ENCODE measurements around the gene CMBL.
A peak's percentile ranks its signal among the peaks of the same experiment; 100 is the strongest.
"Not testable (repeated sequence)": the region's sequence is repeated elsewhere in the genome, so short reads cannot be mapped to it uniquely, and the experiment has no call there.

The CMBL gene

DNA sequence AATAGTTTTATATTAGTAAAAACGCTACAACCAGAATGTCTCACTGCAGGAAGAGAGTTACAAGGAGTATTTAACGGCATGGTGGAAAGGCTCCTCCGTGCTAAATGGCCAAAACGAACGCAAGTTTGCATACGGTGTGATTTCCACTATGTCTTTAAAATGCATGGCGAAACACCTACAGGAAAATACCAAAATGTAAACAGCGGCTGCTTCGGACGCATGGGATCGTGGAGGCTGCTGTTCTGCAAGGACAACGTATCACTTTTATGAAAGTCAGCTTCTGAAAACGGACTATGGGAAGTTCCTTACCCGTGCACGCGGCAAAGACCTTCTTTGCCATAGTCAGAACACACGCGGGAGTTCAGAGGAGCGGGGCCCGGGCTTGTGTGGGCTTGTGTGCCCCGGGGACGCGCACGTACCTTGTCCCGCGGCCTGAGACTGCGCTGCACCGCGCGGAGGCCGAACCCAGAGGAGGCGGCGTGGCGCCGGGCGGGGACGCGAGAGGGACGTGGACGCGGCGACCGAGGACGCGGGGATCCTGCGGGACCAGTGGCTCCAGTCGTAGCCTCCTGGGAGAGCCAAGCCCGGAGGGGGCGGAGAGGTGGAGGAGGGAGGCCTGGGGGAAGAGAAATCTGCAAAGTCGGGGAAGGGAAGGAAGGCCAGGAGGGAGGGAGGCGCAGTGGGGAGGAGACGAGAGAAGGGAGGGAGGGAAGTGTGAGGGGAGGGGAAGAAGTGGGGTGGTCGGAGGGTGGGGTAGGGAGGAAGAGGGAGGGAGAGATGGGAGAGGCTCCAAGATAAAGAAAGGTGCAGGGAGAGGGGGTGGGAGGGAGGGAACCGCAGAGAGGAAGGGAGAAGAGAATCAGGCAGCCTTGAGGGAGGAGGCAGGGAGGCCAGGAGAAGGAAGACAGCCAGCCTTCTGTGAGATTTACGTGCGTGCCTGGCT lies at the start of gene CMBL:
Gene CMBL (minus strand): TSS at position 697 of the 943 bp plus-strand sequence. CDS start 17,140 bp downstream, outside the sequence.
- Mint-ChIP-seq H3K27me3 (peaks cover 27% of the 10 kb centered on the region), H3K27ac (peak within 1 kb of the TSS; percentile 78), H3K9me3 (no peaks in the 10 kb centered on the region), H3K4me3 (peak within 1 kb of the TSS; percentile 88), H3K36me3 (ENCODE audit: low read depth) (no peaks in the 10 kb centered on the region), H3K4me1 (ENCODE audit: low read depth) (peaks cover 25% of the 10 kb centered on the region)
- intact Hi-C loops (cut with micrococcal nuclease) = no loop called here

DNA sequence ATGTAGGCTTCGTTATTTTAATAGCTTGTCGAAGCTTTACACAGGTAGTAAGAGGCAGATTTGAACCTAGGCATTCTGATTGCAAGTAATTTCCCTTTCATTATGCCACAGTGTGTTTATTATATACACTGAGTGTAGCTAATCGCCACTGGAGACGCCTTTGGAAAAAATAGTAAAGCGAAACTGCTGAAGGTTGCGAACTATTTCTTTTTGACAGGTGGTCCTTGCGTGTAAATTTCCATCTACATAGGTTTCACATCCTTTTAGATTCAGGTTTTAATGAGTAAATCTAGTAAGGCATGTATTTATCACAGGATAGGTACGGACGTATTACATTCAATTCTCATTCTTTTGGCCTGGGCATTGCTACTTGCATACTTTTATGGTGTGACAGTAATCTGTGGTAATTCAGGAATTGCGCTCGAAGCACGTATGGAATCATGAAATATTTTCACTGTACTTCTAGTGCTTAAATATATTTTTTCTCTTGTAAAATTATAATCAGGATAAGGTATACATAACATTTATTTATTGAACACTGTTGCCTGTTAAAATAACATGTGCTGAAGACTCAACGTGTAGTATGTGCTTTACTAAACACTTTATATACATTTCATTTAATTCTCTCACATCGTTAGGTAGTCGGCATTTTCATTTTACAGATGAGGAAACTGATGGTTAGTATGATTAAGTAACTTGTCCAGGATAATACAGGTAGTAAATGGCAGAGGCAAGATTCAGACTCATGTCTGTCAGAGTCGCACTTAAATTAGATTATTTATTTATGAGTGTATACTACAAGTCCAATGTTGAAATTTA lies 47.6 kb upstream of the CMBL start:
- H3K27ac Mint-ChIP-seq = peak overlapping the region; percentile 98
- H3K4me3 Mint-ChIP-seq = peak overlapping the region; percentile 100
- H3K9me3 Mint-ChIP-seq = no peaks in the 10 kb centered on the region
- intact Hi-C loops (cut with micrococcal nuclease) = loop anchor here (5.0 kb wide), 1 partner anchor 103 kb away; the partner anchor contains the start of gene CCT5
- H3K36me3 Mint-ChIP-seq (ENCODE audit: low read depth) = peaks cover 14% of the 10 kb centered on the region
- peaks cover 20% of the 10 kb centered on the region for H3K4me1 Mint-ChIP-seq (ENCODE audit: low read depth)
- H3K27me3 Mint-ChIP-seq = no peaks in the 10 kb centered on the region

DNA sequence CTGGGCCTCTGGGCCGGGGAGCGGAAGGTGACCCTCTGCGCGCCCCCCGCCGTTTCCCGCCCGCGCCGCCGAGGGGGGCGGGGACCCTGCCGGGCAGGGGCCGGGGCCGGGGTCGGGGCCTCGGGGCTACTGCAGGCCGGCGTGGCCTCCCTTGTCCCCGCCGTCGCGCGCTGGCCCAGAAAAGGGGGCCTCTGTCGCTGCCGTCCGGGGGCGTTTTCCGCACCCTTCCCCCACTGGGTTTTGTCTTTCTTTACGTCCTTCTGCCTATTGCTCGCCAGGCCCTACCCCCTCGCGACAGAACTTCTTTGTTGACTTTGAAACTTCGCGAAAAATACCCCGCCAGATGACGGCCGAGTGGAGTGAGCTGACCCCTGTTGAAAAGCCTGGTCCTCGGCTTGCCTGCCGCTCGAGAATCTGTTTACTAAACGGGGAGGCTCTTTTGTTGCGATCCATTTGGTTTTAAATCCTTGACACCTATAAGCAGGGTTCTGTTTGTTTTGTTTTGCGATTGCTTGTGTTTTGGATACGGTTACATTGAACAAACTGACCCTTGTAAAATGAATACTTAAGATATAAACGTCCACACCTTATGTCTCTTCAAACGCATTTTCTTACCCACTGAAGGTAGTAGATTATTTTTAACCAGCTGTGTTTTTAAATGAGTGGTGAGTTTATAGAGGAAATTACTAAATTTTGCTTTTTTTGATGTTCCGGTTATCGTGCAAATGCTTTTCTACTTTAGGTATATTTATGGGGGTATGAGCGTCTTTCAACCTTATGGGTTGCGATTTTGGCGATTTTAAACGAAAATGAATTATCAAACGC lies 46.6 kb upstream of the CMBL start:
- peaks cover 17% of the 10 kb centered on the region for H3K4me1 Mint-ChIP-seq (ENCODE audit: low read depth)
- no peaks in the 10 kb centered on the region for H3K27me3 Mint-ChIP-seq
- peak overlapping the region; percentile 98 for H3K27ac Mint-ChIP-seq
- H3K36me3 Mint-ChIP-seq (ENCODE audit: low read depth) = peaks cover 14% of the 10 kb centered on the region
- intact Hi-C loops (cut with micrococcal nuclease) = no loop called here
- peak overlapping the region; percentile 100 for H3K4me3 Mint-ChIP-seq
- H3K9me3 Mint-ChIP-seq = no peaks in the 10 kb centered on the region

DNA sequence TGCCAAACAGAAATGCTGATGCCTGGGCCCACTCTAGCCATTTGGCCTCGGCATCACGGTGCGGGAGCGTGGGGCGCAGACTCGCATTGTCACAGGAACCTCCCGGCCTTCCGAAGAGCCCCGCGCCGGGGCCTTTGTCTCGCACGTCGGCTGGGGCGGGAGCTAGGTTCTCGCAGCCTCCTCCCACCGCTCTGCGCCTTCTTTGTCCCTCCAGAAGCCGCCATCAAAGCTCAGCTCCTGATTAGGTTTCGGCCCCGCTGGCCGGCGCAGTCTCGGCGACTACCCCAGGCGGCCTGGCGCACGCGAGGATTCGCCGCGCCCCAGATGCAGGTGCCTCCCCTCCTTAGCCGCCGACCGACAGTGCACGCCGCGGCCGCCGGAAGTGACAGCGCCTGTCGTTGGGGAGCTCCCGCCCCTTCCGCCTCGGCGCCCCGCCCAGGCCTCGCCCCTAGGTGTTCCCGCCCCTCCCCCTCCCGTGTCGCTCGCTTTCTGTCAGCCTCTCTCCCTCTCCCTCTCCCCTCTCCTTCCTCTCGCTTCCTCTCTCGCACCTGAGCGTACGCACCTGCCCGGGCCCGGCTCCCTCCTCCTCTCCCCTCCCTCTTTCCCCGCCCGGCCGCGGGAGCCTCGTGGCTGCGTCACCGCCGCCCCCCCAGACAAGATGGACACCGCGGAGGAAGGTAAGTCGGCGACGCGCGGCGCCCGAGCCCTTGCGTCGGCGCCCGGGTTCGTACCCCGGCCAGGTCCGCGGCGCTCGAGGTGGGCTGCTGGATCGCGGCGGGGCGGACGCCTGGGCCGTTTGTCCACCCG lies 45.7 kb upstream of the CMBL start, which contains the start of gene MARCHF6:
Gene MARCHF6 (plus strand): TSS at position 455 of the 807 bp plus-strand sequence. CDS start 204 bp downstream, at position 659.
- H3K4me3 Mint-ChIP-seq = peak within 1 kb of the TSS; percentile 100
- peaks cover 14% of the 10 kb centered on the region for H3K36me3 Mint-ChIP-seq (ENCODE audit: low read depth)
- H3K9me3 Mint-ChIP-seq = no peaks in the 10 kb centered on the region
- intact Hi-C loops (cut with micrococcal nuclease) = no loop called here
- peak within 1 kb of the TSS; percentile 98 for H3K27ac Mint-ChIP-seq
- H3K27me3 Mint-ChIP-seq = no peaks in the 10 kb centered on the region
- H3K4me1 Mint-ChIP-seq (ENCODE audit: low read depth) = peaks cover 17% of the 10 kb centered on the region

- H3K4me3 Mint-ChIP-seq = peak overlapping the region; percentile 88
- intact Hi-C loops (cut with micrococcal nuclease) = no loop called here
- peaks cover 14% of the 10 kb centered on the region for H3K36me3 Mint-ChIP-seq (ENCODE audit: low read depth)
- H3K4me1 Mint-ChIP-seq (ENCODE audit: low read depth) = peaks cover 11% of the 10 kb centered on the region
- peak overlapping the region; percentile 98 for H3K27ac Mint-ChIP-seq
- no peaks in the 10 kb centered on the region for H3K9me3 Mint-ChIP-seq
- no peaks in the 10 kb centered on the region for H3K27me3 Mint-ChIP-seq
These were observed 44.9 kb upstream of the CMBL start for GRCh38 chr5:10352430-10353240.

- H3K36me3 Mint-ChIP-seq (ENCODE audit: low read depth) = peaks cover 14% of the 10 kb centered on the region
These were observed 44.2 kb upstream of the CMBL start for GRCh38 chr5:10351919-10352318.

DNA sequence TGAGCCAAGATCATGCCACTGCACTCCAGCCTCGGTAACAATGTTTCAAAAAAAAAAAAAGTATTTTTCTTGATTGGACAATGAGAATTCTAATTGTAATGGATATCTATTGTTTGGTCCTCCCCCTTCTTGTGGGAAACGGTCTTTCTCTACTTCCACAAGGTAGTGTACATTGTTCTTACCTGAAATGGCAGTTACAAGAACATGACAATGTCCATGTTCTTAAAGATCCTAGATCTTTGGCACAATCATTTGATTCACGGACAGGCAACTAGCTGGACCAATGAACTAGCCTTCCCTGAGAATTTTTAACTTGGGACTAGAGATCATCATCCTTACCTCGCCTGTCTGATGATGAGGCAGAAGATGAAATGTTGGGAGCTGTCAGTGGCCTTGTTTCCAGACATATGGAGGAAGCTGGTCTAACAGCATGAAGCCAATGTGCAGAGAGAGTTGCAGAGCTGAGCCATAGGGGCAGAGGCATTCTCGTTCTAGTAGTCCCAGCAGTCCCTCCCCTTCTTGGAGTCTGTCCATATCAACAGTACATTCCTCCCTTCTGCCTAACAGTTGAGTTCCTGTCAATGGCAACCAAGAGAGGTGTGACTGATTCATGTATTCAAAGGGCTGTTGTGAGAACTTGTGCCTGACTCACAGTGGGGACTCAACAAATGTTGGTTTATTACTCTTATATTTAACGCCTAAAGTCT lies 43.6 kb upstream of the CMBL start:
- H3K27me3 Mint-ChIP-seq = no peaks in the 10 kb centered on the region
- intact Hi-C loops (cut with micrococcal nuclease) = no loop called here
- H3K27ac Mint-ChIP-seq = peak overlapping the region; percentile 98
- no peaks in the 10 kb centered on the region for H3K9me3 Mint-ChIP-seq
- H3K4me3 Mint-ChIP-seq = no peak overlapping the region
- H3K4me1 Mint-ChIP-seq (ENCODE audit: low read depth) = peaks cover 8% of the 10 kb centered on the region
- peaks cover 14% of the 10 kb centered on the region for H3K36me3 Mint-ChIP-seq (ENCODE audit: low read depth)

More at GRCh38 chr5:10351919-10352318, 44.2 kb upstream of the CMBL start:
- Mint-ChIP-seq H3K27me3 (no peaks in the 10 kb centered on the region), H3K4me1 (ENCODE audit: low read depth) (peaks cover 8% of the 10 kb centered on the region), H3K9me3 (no peaks in the 10 kb centered on the region), H3K4me3 (peak overlapping the region; percentile 27), H3K27ac (peak overlapping the region; percentile 98)
- intact Hi-C loops (cut with micrococcal nuclease) = no loop called here

DNA sequence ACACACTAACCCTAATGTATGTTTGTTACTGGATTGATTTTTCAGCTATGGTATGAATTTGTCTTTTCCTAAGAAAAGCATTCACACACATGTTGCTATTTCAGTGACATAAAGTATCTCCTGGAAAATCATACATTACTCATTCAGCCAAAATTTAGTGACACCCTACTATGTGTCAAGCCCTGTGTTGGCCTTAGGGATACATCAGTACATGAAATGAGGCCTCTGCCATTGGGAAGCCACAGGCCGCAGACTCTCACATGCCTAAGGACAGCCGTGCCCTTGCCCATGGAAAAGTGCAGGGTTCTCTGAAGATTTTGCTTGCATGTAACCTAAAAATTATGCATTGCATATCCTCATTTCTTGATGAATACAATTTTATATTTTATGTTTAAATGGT lies 40.6 kb upstream of the CMBL start:
- Mint-ChIP-seq H3K4me1 (ENCODE audit: low read depth) (peaks cover 8% of the 10 kb centered on the region), H3K9me3 (no peaks in the 10 kb centered on the region), H3K27me3 (no peaks in the 10 kb centered on the region), H3K36me3 (ENCODE audit: low read depth) (peaks cover 2% of the 10 kb centered on the region), H3K27ac (no peak overlapping the region), H3K4me3 (no peak overlapping the region)
- intact Hi-C loops (cut with micrococcal nuclease) = no loop called here

DNA sequence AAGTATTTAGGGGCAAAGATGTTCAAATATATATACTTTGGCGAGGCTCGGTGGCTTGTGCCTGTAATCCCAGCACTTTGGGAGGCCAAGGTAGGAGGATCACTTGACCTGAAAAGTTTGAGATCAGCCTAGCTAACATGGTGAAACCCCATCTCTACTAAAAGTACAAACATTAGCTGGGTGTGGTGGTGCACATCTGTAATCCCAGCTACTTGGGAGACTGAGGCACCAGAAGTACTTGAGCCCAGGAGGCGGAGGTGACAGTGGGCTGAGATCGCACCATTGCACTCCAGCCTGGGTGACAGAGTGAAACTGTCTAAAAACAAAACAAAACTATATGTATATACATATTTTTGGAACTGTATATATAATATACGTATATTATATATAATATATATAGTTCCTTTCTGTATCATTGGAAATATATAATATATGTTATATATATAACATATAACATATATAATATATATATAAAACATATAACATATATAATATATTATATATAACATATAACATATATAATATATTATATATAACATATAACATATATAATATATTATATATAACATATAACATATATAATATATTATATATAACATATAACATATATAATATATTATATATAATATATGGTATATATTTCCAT lies 36.9 kb upstream of the CMBL start:
- H3K36me3 Mint-ChIP-seq (ENCODE audit: low read depth); H3K4me1 Mint-ChIP-seq (ENCODE audit: low read depth); intact Hi-C loops (cut with micrococcal nuclease); H3K4me3 Mint-ChIP-seq; H3K27me3 Mint-ChIP-seq; H3K27ac Mint-ChIP-seq; H3K9me3 Mint-ChIP-seq: not testable (repeated sequence)

GRCh38 chr5:10343486-10343885 lies 35.8 kb upstream of the CMBL start:
- no peaks in the 10 kb centered on the region for H3K9me3 Mint-ChIP-seq
- no peak overlapping the region for H3K4me3 Mint-ChIP-seq
- H3K27me3 Mint-ChIP-seq = no peaks in the 10 kb centered on the region
- H3K4me1 Mint-ChIP-seq (ENCODE audit: low read depth) = no peaks in the 10 kb centered on the region
- no peak overlapping the region for H3K27ac Mint-ChIP-seq
- no peaks in the 10 kb centered on the region for H3K36me3 Mint-ChIP-seq (ENCODE audit: low read depth)
- intact Hi-C loops (cut with micrococcal nuclease) = no loop called here

- H3K4me3 Mint-ChIP-seq = no peak overlapping the region
- H3K27me3 Mint-ChIP-seq = peaks cover 6% of the 10 kb centered on the region
- H3K9me3 Mint-ChIP-seq = no peaks in the 10 kb centered on the region
- no peak overlapping the region for H3K27ac Mint-ChIP-seq
- intact Hi-C loops (cut with micrococcal nuclease) = no loop called here
- H3K36me3 Mint-ChIP-seq (ENCODE audit: low read depth) = no peaks in the 10 kb centered on the region
- peaks cover 2% of the 10 kb centered on the region for H3K4me1 Mint-ChIP-seq (ENCODE audit: low read depth)
These were observed 32.3 kb upstream of the CMBL start for GRCh38 chr5:10339958-10340357.
